Stomach (tissue), 4 donors: ENCODE measurements around the gene GNMT.

ENCODE experiments used
- CTCF ChIP-seq, 7 experiments: fragments of 450-650 bp in 4 of 7; fragments of 200-600 bp in 3 of 7; sonication (generic) in 3 of 7; IDR thresholded peaks; one replicate each; pipeline ENCODE4 v1.5.1; 2016 to 2019; ENCODE audit warnings: antibody characterized with exemption in 7 of 7, control low read depth in 2 of 7, mild to moderate bottlenecking in 1 of 7
- POLR2A ChIP-seq, 4 donors: fragments of 450-650 bp; IDR thresholded peaks; one replicate each; pipeline ENCODE4 v1.6.1; 2016; ENCODE audit warnings: antibody characterized with exemption in 4 of 4, control low read depth in 2 of 4, mild to moderate bottlenecking in 1 of 4, moderate library complexity in 1 of 4

GRCh38 chr6:42923666-42924065, 36.9 kb upstream of the GNMT start:
- no peak for TF ChIP-seq CTCF (IDR thresholded peaks at IDR 0.05)
- TF ChIP-seq POLR2A (IDR thresholded peaks at IDR 0.05) = no peak
